Activated CD4-positive, alpha-beta T cell treated with anti-CD3 and anti-CD28 coated beads for 36 hours (primary cell): ENCODE measurements around the gene ADTRP. TPM values are rescaled to one million over a fixed set of nuclear protein-coding genes. Genes with fewer than 3 reads are reported as not detected.

Experiments
- ATAC-seq: fragments of 200-7000 bp; cut with Tn5 transposase; one replicate; pipeline ENCODE4 v1.10.0; 2021; ENCODE audit warnings: mild to moderate bottlenecking, moderate library complexity
- CTCF ChIA-PET: fragments of 350-600 bp; sonication (Branson Sonifier 250); formaldehyde crosslinking; loops from one replicate; lab custom pipeline; 2021; ENCODE audit warnings: antibody characterized with exemption; lab: Charles Lee
- POLR2A ChIA-PET: fragments of 350-600 bp; sonication (Branson Sonifier 250); formaldehyde crosslinking; loops from one replicate; lab custom pipeline; 2021; ENCODE audit warnings: antibody characterized with exemption, inconsistent platforms; lab: Charles Lee
- DNase-seq: peaks from one replicate; pipeline ENCODE4 v3.0.0-alpha.2; 2020
- H3K27ac Mint-ChIP-seq: one replicate; pipeline ENCODE4 v1.8.0; 2021; ENCODE audit warnings: mixed read lengths
- H3K27me3 Mint-ChIP-seq: one replicate; pipeline ENCODE4 v1.8.0; 2021; ENCODE audit warnings: mixed read lengths
- H3K36me3 Mint-ChIP-seq: one replicate; pipeline ENCODE4 v1.8.0; 2021; ENCODE audit warnings: low read depth, mixed read lengths
- H3K4me1 Mint-ChIP-seq: one replicate; pipeline ENCODE4 v1.8.0; 2021; ENCODE audit warnings: mixed read lengths
- H3K4me3 Mint-ChIP-seq: one replicate; pipeline ENCODE4 v1.8.0; 2021; ENCODE audit warnings: mild to moderate bottlenecking, moderate library complexity, mixed read lengths
- H3K9me3 Mint-ChIP-seq: one replicate; pipeline ENCODE4 v1.8.0; 2021; ENCODE audit warnings: low read depth, mixed read lengths
- intact Hi-C, 2 experiments: fragments of 100-400 bp; cut with DNase I in 1 of 2; cut with micrococcal nuclease in 1 of 2; formaldehyde crosslinking; loops; one replicate each; pipeline versions ENCODE4 v1.14.2 to v1.15.1; 2022 to 2024; cut with DNase I, micrococcal nuclease
- total RNA-seq, 2 experiments: library from RNA; stranded (reverse); gene quantifications; one replicate each; pipeline ENCODE4 v1.2.3, GENCODE V29; 2021

Gene ADTRP
- total RNA-seq = 10 to 100 TPM; 26.3 to 29.6 TPM

GRCh38 chr6:11778648-11779328 is at the start of gene ADTRP:
Gene ADTRP, minus strand, starts transcription at chr6:11778803. Its CDS starts 44 bp downstream, at chr6:11778759.
- Mint-ChIP-seq H3K36me3 (no peaks in the 10 kb centered on the region), H3K27me3 (no peaks in the 10 kb centered on the region), H3K27ac (no peak within 1 kb of the TSS), H3K4me3 (no peak within 1 kb of the TSS), H3K9me3 (no peaks in the 10 kb centered on the region), H3K4me1 (no peaks in the 10 kb centered on the region)
- DNase-seq = no peak
- CTCF ChIA-PET = interaction anchor here (0.5 to 1.4 kb wide), 2 partner anchors 10 to 84 kb away, joined by 3 to 4 read pairs; no protein-coding TSS in a partner anchor
- no peak for ATAC-seq
- intact Hi-C loops = no loop called here
- POLR2A ChIA-PET = interaction anchor here (0.6 kb wide), 1 partner anchor 37 kb away, joined by 4 read pairs; no protein-coding TSS in a partner anchor

- POLR2A ChIA-PET = no interaction called here
- no peak for DNase-seq
- peaks cover 24% of the 10 kb centered on the region for H3K4me1 Mint-ChIP-seq
- H3K27me3 Mint-ChIP-seq = no peaks in the 10 kb centered on the region
- H3K36me3 Mint-ChIP-seq = no peaks in the 10 kb centered on the region
- no peaks in the 10 kb centered on the region for H3K9me3 Mint-ChIP-seq
- no peak for ATAC-seq
- H3K4me3 Mint-ChIP-seq = no peak overlapping the region
- H3K27ac Mint-ChIP-seq = no peak overlapping the region
- intact Hi-C loops = loop anchor here in 1 of 2 experiments (5.0 kb wide), 1 partner anchor 114 kb away; no protein-coding TSS in a partner anchor
- CTCF ChIA-PET = no interaction called here
Measured at GRCh38 chr6:11826779-11827178, 48.2 kb upstream of the ADTRP start.

- peaks cover 1% of the 10 kb centered on the region for H3K9me3 Mint-ChIP-seq
- no peaks in the 10 kb centered on the region for H3K36me3 Mint-ChIP-seq
- CTCF ChIA-PET = interaction anchor here (0.6 to 1.0 kb wide), 4 partner anchors 10 to 129 kb away, joined by 3 to 4 read pairs (median 3); no protein-coding TSS in a partner anchor
- no peaks in the 10 kb centered on the region for H3K27me3 Mint-ChIP-seq
- peak; percentile 62 for DNase-seq
- intact Hi-C loops = loop anchor here (1.0 to 5.0 kb wide), 2 partner anchors 113 to 114 kb away; no protein-coding TSS in a partner anchor
- peaks cover 24% of the 10 kb centered on the region for H3K4me1 Mint-ChIP-seq
- H3K4me3 Mint-ChIP-seq = no peak overlapping the region
- H3K27ac Mint-ChIP-seq = peak overlapping the region; percentile 83
- POLR2A ChIA-PET = interaction anchor here (1.2 to 1.4 kb wide), 3 partner anchors 39 to 113 kb away, joined by 4 to 7 read pairs (median 6); no protein-coding TSS in a partner anchor
- peak; percentile 92 for ATAC-seq
Measured at GRCh38 chr6:11824986-11825385, 46.4 kb upstream of the ADTRP start.

GRCh38 chr6:11822346-11822745 is 43.7 kb upstream of the ADTRP start:
- Mint-ChIP-seq H3K36me3 (no peaks in the 10 kb centered on the region), H3K27me3 (no peaks in the 10 kb centered on the region), H3K4me3 (no peak overlapping the region), H3K27ac (no peak overlapping the region), H3K9me3 (peaks cover 5% of the 10 kb centered on the region), H3K4me1 (peaks cover 24% of the 10 kb centered on the region)
- DNase-seq = peak; percentile 10
- intact Hi-C loops = no loop called here
- POLR2A ChIA-PET = no interaction called here
- CTCF ChIA-PET = no interaction called here
- ATAC-seq = no peak

GRCh38 chr6:11821781-11822180 is 43.2 kb upstream of the ADTRP start:
- Mint-ChIP-seq H3K27ac (no peak overlapping the region), H3K36me3 (no peaks in the 10 kb centered on the region), H3K27me3 (no peaks in the 10 kb centered on the region), H3K4me3 (no peak overlapping the region), H3K4me1 (peaks cover 24% of the 10 kb centered on the region), H3K9me3 (peaks cover 5% of the 10 kb centered on the region)
- no peak for ATAC-seq
- ChIA-PET CTCF (no interaction called here), POLR2A (interaction anchor here (0.6 kb wide), 1 partner anchor 348 kb away, joined by 5 read pairs; no protein-coding TSS in a partner anchor)
- intact Hi-C loops = no loop called here
- no peak for DNase-seq

- CTCF ChIA-PET = no interaction called here
- ATAC-seq = no peak
- no peak overlapping the region for H3K4me3 Mint-ChIP-seq
- POLR2A ChIA-PET = interaction anchor here (0.6 kb wide), 1 partner anchor 109 kb away, joined by 3 read pairs; no protein-coding TSS in a partner anchor
- no peak overlapping the region for H3K27ac Mint-ChIP-seq
- peaks cover 21% of the 10 kb centered on the region for H3K4me1 Mint-ChIP-seq
- intact Hi-C loops = no loop called here
- no peaks in the 10 kb centered on the region for H3K27me3 Mint-ChIP-seq
- DNase-seq = no peak
- H3K9me3 Mint-ChIP-seq = peaks cover 5% of the 10 kb centered on the region
- no peaks in the 10 kb centered on the region for H3K36me3 Mint-ChIP-seq
Measured at GRCh38 chr6:11820821-11821220, 42.2 kb upstream of the ADTRP start.

- ChIA-PET CTCF (interaction anchor here (1.6 kb wide), 1 partner anchor 58 kb away, joined by 3 read pairs; no protein-coding TSS in a partner anchor), POLR2A (no interaction called here)
- Mint-ChIP-seq H3K9me3 (peaks cover 5% of the 10 kb centered on the region), H3K4me1 (peaks cover 8% of the 10 kb centered on the region), H3K36me3 (no peaks in the 10 kb centered on the region), H3K4me3 (no peak overlapping the region), H3K27ac (no peak overlapping the region), H3K27me3 (no peaks in the 10 kb centered on the region)
- DNase-seq = no peak
- intact Hi-C loops = no loop called here
- ATAC-seq = no peak
Measured at GRCh38 chr6:11819486-11819885, 40.9 kb upstream of the ADTRP start.

- Mint-ChIP-seq H3K27ac (no peak overlapping the region), H3K4me3 (no peak overlapping the region), H3K36me3 (no peaks in the 10 kb centered on the region), H3K27me3 (no peaks in the 10 kb centered on the region), H3K9me3 (peaks cover 5% of the 10 kb centered on the region), H3K4me1 (peaks cover 17% of the 10 kb centered on the region)
- intact Hi-C loops = no loop called here
- DNase-seq (no peak), ATAC-seq (no peak)
- ChIA-PET CTCF (no interaction called here), POLR2A (interaction anchor here (0.7 kb wide), 1 partner anchor 36 kb away, joined by 4 read pairs; the partner anchor contains the start of gene ADTRP)
Measured at GRCh38 chr6:11815231-11815630, 36.6 kb upstream of the ADTRP start.

- H3K4me3 Mint-ChIP-seq = no peak overlapping the region
Measured at GRCh38 chr6:11814819-11815218, 36.2 kb upstream of the ADTRP start.

GRCh38 chr6:11814106-11814505 is 35.5 kb upstream of the ADTRP start:
- no peak for DNase-seq
- POLR2A ChIA-PET = no interaction called here
- no peak overlapping the region for H3K27ac Mint-ChIP-seq
- H3K27me3 Mint-ChIP-seq = no peaks in the 10 kb centered on the region
- no peaks in the 10 kb centered on the region for H3K9me3 Mint-ChIP-seq
- no peak for ATAC-seq
- H3K36me3 Mint-ChIP-seq = no peaks in the 10 kb centered on the region
- CTCF ChIA-PET = no interaction called here
- no peak overlapping the region for H3K4me3 Mint-ChIP-seq
- intact Hi-C loops = no loop called here
- H3K4me1 Mint-ChIP-seq = peaks cover 17% of the 10 kb centered on the region

More at GRCh38 chr6:11814819-11815218, 36.2 kb upstream of the ADTRP start:
- ATAC-seq (no peak), DNase-seq (no peak)
- H3K27me3 Mint-ChIP-seq = no peaks in the 10 kb centered on the region
- peaks cover 17% of the 10 kb centered on the region for H3K4me1 Mint-ChIP-seq
- H3K27ac Mint-ChIP-seq = no peak overlapping the region
- ChIA-PET CTCF (no interaction called here), POLR2A (no interaction called here)
- H3K36me3 Mint-ChIP-seq = no peaks in the 10 kb centered on the region
- intact Hi-C loops = no loop called here
- H3K9me3 Mint-ChIP-seq = peaks cover 2% of the 10 kb centered on the region

GRCh38 chr6:11813606-11814005 is 35.0 kb upstream of the ADTRP start:
- POLR2A ChIA-PET = no interaction called here
- CTCF ChIA-PET = no interaction called here
- no peaks in the 10 kb centered on the region for H3K36me3 Mint-ChIP-seq
- no peaks in the 10 kb centered on the region for H3K27me3 Mint-ChIP-seq
- DNase-seq = no peak
- no peak for ATAC-seq
- H3K4me3 Mint-ChIP-seq = no peak overlapping the region
- H3K27ac Mint-ChIP-seq = no peak overlapping the region
- intact Hi-C loops = no loop called here
- no peaks in the 10 kb centered on the region for H3K9me3 Mint-ChIP-seq
- peaks cover 17% of the 10 kb centered on the region for H3K4me1 Mint-ChIP-seq

GRCh38 chr6:11812951-11813350 is 34.3 kb upstream of the ADTRP start:
- no peaks in the 10 kb centered on the region for H3K36me3 Mint-ChIP-seq
- no peak for ATAC-seq
- no peak for DNase-seq
- intact Hi-C loops = no loop called here
- POLR2A ChIA-PET = no interaction called here
- H3K27ac Mint-ChIP-seq = no peak overlapping the region
- peaks cover 17% of the 10 kb centered on the region for H3K4me1 Mint-ChIP-seq
- CTCF ChIA-PET = no interaction called here
- no peaks in the 10 kb centered on the region for H3K9me3 Mint-ChIP-seq
- H3K27me3 Mint-ChIP-seq = no peaks in the 10 kb centered on the region
- H3K4me3 Mint-ChIP-seq = no peak overlapping the region
